HG03280 (cell line): ENCODE results near the gene LRRC4C.

ENCODE experiments used
- ATAC-seq: cut with Tn5 transposase; IDR thresholded peaks from one replicate; pipeline ENCODE4 v1.9.1; 2021; ENCODE audit warnings: mild to moderate bottlenecking, moderate library complexity; ENCODE audit not compliant: unreplicated experiment

Gene LRRC4C

GRCh38 chr11:40754297-40754696 lies 705.2 kb downstream of the LRRC4C start:
- ATAC-seq, result no peak

- no peak for ATAC-seq
Measured at GRCh38 chr11:40746282-40746681, 713.2 kb downstream of the LRRC4C start.

GRCh38 chr11:40732132-40732531 lies 727.3 kb downstream of the LRRC4C start:
- ATAC-seq, result no peak

- ATAC-seq, result no peak
Measured at GRCh38 chr11:40722179-40722795, 737.2 kb downstream of the LRRC4C start.

- no peak for ATAC-seq
Measured at GRCh38 chr11:40716344-40717130, 742.9 kb downstream of the LRRC4C start.

- no peak for ATAC-seq
Measured at GRCh38 chr11:40713083-40713482, 746.4 kb downstream of the LRRC4C start.

GRCh38 chr11:40701027-40701426 lies 758.4 kb downstream of the LRRC4C start:
- ATAC-seq, result no peak

- no peak for ATAC-seq
Measured at GRCh38 chr11:40689823-40690222, 769.6 kb downstream of the LRRC4C start.

GRCh38 chr11:40688369-40688768 lies 771.1 kb downstream of the LRRC4C start:
- ATAC-seq, result no peak

GRCh38 chr11:40686765-40687164 lies 772.7 kb downstream of the LRRC4C start:
- ATAC-seq, result no peak

GRCh38 chr11:40683010-40683409 lies 776.4 kb downstream of the LRRC4C start:
- ATAC-seq, result no peak

GRCh38 chr11:40679276-40679675 lies 780.2 kb downstream of the LRRC4C start:
- no peak for ATAC-seq

- ATAC-seq, result no peak
Measured at GRCh38 chr11:40647295-40647694, 812.2 kb downstream of the LRRC4C start.

GRCh38 chr11:40642284-40642683 lies 817.2 kb downstream of the LRRC4C start:
- no peak for ATAC-seq

- ATAC-seq, result no peak
Measured at GRCh38 chr11:40619654-40620053, 839.8 kb downstream of the LRRC4C start.

- ATAC-seq, result no peak
Measured at GRCh38 chr11:40606800-40607199, 852.7 kb downstream of the LRRC4C start.

- ATAC-seq, result no peak
Measured at GRCh38 chr11:40602866-40603552, 856.4 kb downstream of the LRRC4C start.

- no peak for ATAC-seq
Measured at GRCh38 chr11:40597546-40598113, 861.8 kb downstream of the LRRC4C start.

GRCh38 chr11:40573254-40573891 lies 886.1 kb downstream of the LRRC4C start:
- no peak for ATAC-seq

GRCh38 chr11:40569947-40570531 lies 889.4 kb downstream of the LRRC4C start:
- no peak for ATAC-seq

- ATAC-seq, result no peak
Measured at GRCh38 chr11:40567392-40567791, 892.1 kb downstream of the LRRC4C start.
